GM10266 (cell line): ENCODE results near the gene PIEZO2.

Experiments
- DNase-seq: peaks from one replicate; pipeline ENCODE4 v3.0.0; 2012; ENCODE audit errors: extremely low spot score
- CTCF ChIP-seq: IDR thresholded peaks from 2 replicates; pipeline ENCODE4 v1.5.1; 2012; ENCODE audit warnings: mild to moderate bottlenecking, low read depth; ENCODE audit not compliant: control insufficient read depth, insufficient read depth; ENCODE audit errors: missing control alignments

The PIEZO2 gene

GRCh38 chr18:10793730-10794370 is 355.5 kb downstream of the PIEZO2 start:
- no peak for TF ChIP-seq CTCF

GRCh38 chr18:10792181-10792580 is 357.2 kb downstream of the PIEZO2 start:
- no peak for DNase-seq
- TF ChIP-seq CTCF = no peak

More at GRCh38 chr18:10793730-10794370, 355.5 kb downstream of the PIEZO2 start:
- DNase-seq = no peak

- TF ChIP-seq CTCF = no peak
- DNase-seq = no peak
Observed at GRCh38 chr18:10791169-10791831, 358.1 kb downstream of the PIEZO2 start.

GRCh38 chr18:10789180-10789579 is 360.2 kb downstream of the PIEZO2 start:
- DNase-seq = no peak
- TF ChIP-seq CTCF = no peak

- peak; percentile 69 for DNase-seq
- TF ChIP-seq CTCF = peak; percentile 80
Observed at GRCh38 chr18:10787293-10787901, 362.0 kb downstream of the PIEZO2 start.

GRCh38 chr18:10785798-10786197 is 363.6 kb downstream of the PIEZO2 start:
- no peak for TF ChIP-seq CTCF
- DNase-seq = no peak
